H1 (cell line): ENCODE results near the gene UMODL1. TPM values are rescaled to one million over a fixed set of nuclear protein-coding genes. Genes with fewer than 3 reads are reported as not detected.

Experiments used
- CTCF ChIA-PET: fragments of 300-600 bp; sonication (Branson Sonifier 250); formaldehyde crosslinking; loops from one replicate; lab custom pipeline; 2021; ENCODE audit not compliant: partially characterized antibody; lab: Charles Lee
- POLR2A ChIA-PET: fragments of 300-600 bp; sonication (Branson Sonifier 250); formaldehyde crosslinking; loops from one replicate; lab custom pipeline; 2021; ENCODE audit warnings: inconsistent platforms; ENCODE audit not compliant: partially characterized antibody; lab: Charles Lee
- DNase-seq, 2 experiments: peaks; one replicate each; pipeline versions ENCODE4 v3.0.0 to v3.0.0-alpha.2; 2010 to 2022; ENCODE audit warnings: low spot score in 2 of 2, low read depth in 1 of 2, mixed read lengths in 1 of 2
- FAIRE-seq: peaks from 2 replicates; lab custom pipeline; 2011; peaks lifted over from hg19 to GRCh38; lab: Jason Lieb, UNC
- H2AFZ ChIP-seq: 2 replicates; pipeline ENCODE4 v1.8.1; 2012; ENCODE audit warnings: low read length, inconsistent platforms
- H2AK5ac ChIP-seq: 2 replicates; pipeline ENCODE4 v1.6.1; 2013; ENCODE audit warnings: low read depth, low read length
- H2BK120ac ChIP-seq: replicated peaks from 2 replicates; pipeline ENCODE3; 2013; ENCODE audit warnings: low read depth, low read length, inconsistent platforms
- H2BK12ac ChIP-seq: 2 replicates; pipeline ENCODE4 v1.6.1; 2013; ENCODE audit warnings: low read depth, low read length
- H2BK15ac ChIP-seq: 2 replicates; pipeline ENCODE4 v1.6.1; 2013; ENCODE audit warnings: low read length
- H2BK20ac ChIP-seq: 2 replicates; pipeline ENCODE4 v1.6.1; 2013; ENCODE audit warnings: low read length
- H2BK5ac ChIP-seq: 2 replicates; pipeline ENCODE4 v1.6.1; 2013; ENCODE audit warnings: low read depth, low read length
- H3K14ac ChIP-seq: 2 replicates; pipeline ENCODE4 v1.6.1; 2013; ENCODE audit warnings: inconsistent platforms; ENCODE audit not compliant: insufficient read length
- H3K18ac ChIP-seq: 2 replicates; pipeline ENCODE4 v1.6.1; 2013; ENCODE audit warnings: low read length; ENCODE audit errors: extremely low read depth
- H3K23ac ChIP-seq: 2 replicates; pipeline ENCODE4 v1.6.1; 2013; ENCODE audit warnings: inconsistent platforms; ENCODE audit not compliant: insufficient read length
- H3K23me2 ChIP-seq: 2 replicates; pipeline ENCODE4 v1.6.1; 2013; ENCODE audit warnings: low read depth, low read length
- H3K27ac ChIP-seq: 2 replicates; pipeline ENCODE4 v1.6.1; 2011; ENCODE audit warnings: low read depth, low read length, inconsistent platforms
- H3K27me3 ChIP-seq, 4 experiments: replicated peaks in 1 of 4; 1 replicate in 1 of 4; 2 replicates in 3 of 4; pipeline versions ENCODE4 v1.6.1 to v1.8.1; 2011 to 2013; ENCODE audit warnings: low read length in 3 of 4, mild to moderate bottlenecking in 3 of 4, inconsistent platforms in 2 of 4, mixed read lengths in 2 of 4, moderate library complexity in 1 of 4; ENCODE audit not compliant: control insufficient read depth in 3 of 4, insufficient read depth in 3 of 4; ENCODE audit errors: extremely low read depth in 1 of 4
- H3K36me3 ChIP-seq, 4 experiments: 2 replicates each; pipeline versions ENCODE4 v1.6.1 to v1.8.1; 2011 to 2013; ENCODE audit warnings: mild to moderate bottlenecking in 4 of 4, low read length in 3 of 4, moderate library complexity in 2 of 4, control low read depth in 1 of 4, inconsistent platforms in 1 of 4; ENCODE audit not compliant: insufficient read depth in 4 of 4, control insufficient read depth in 2 of 4
- H3K4ac ChIP-seq: replicated peaks from 2 replicates; pipeline ENCODE3; 2013; ENCODE audit warnings: low read length, low read depth, mixed read lengths, inconsistent platforms; ENCODE audit not compliant: insufficient read length
- H3K4me1 ChIP-seq, 4 experiments: replicated peaks in 1 of 4; 1 replicate in 1 of 4; 2 replicates in 3 of 4; pipeline versions ENCODE4 v1.6.1 to v1.8.1; 2011 to 2013; ENCODE audit warnings: low read length in 3 of 4, inconsistent platforms in 2 of 4, mixed read lengths in 1 of 4; ENCODE audit not compliant: insufficient read depth in 4 of 4, control insufficient read depth in 3 of 4
- H3K4me2 ChIP-seq, 2 experiments: 2 replicates each; pipeline versions ENCODE4 v1.6.1 to v1.8.1; 2011 to 2013; ENCODE audit warnings: low read depth in 2 of 2, low read length in 2 of 2, control low read depth in 1 of 2, inconsistent platforms in 1 of 2, mild to moderate bottlenecking in 1 of 2; ENCODE audit not compliant: insufficient read depth in 1 of 2
- H3K4me3 ChIP-seq, 4 experiments: fragments of 200-600, 300-600 bp in 1 of 4; sonication (generic), shearing (Covaris generic), sonication (Bioruptor Twin) in 1 of 4; 2 replicates each; pipeline versions ENCODE4 v1.5.1 to v1.8.1; 2011 to 2016; ENCODE audit warnings: low read length in 4 of 4, low read depth in 3 of 4, control low read depth in 2 of 4, inconsistent platforms in 2 of 4, mild to moderate bottlenecking in 2 of 4, mixed read lengths in 1 of 4, moderate library complexity in 1 of 4; ENCODE audit not compliant: insufficient read depth in 2 of 4; ENCODE audit errors: extremely low read depth in 1 of 4
- H3K56ac ChIP-seq: replicated peaks from 2 replicates; pipeline ENCODE3; 2013; ENCODE audit warnings: low read depth, mild to moderate bottlenecking, mixed read lengths, low read length, inconsistent platforms; ENCODE audit not compliant: insufficient read length
- H3K79me1 ChIP-seq: 2 replicates; pipeline ENCODE4 v1.6.1; 2013; ENCODE audit warnings: low read depth, low read length, control low read depth
- H3K79me2 ChIP-seq, 2 experiments: 2 replicates each; pipeline versions ENCODE4 v1.6.1 to v1.8.1; 2012 to 2013; ENCODE audit warnings: low read length in 2 of 2, mild to moderate bottlenecking in 2 of 2, inconsistent platforms in 1 of 2; ENCODE audit not compliant: insufficient read depth in 2 of 2, control insufficient read depth in 1 of 2
- H3K9ac ChIP-seq, 4 experiments: replicated peaks in 1 of 4; 1 replicate in 1 of 4; 2 replicates in 3 of 4; pipeline versions ENCODE4 v1.6.1 to v1.8.1; 2011 to 2013; ENCODE audit warnings: low read depth in 3 of 4, low read length in 3 of 4, control low read depth in 2 of 4, mild to moderate bottlenecking in 2 of 4, moderate library complexity in 2 of 4, inconsistent platforms in 1 of 4; ENCODE audit errors: extremely low read depth in 1 of 4
- H3K9me3 ChIP-seq, 2 experiments: 2 replicates each; pipeline versions ENCODE4 v1.6.1 to v1.8.1; 2012 to 2013; ENCODE audit warnings: mild to moderate bottlenecking in 2 of 2, moderate library complexity in 2 of 2, control low read depth in 1 of 2, inconsistent platforms in 1 of 2, low read depth in 1 of 2, low read length in 1 of 2, mixed read lengths in 1 of 2; ENCODE audit not compliant: insufficient read depth in 2 of 2
- H4K20me1 ChIP-seq, 2 experiments: replicated peaks in 1 of 2; 2 replicates each; pipeline versions ENCODE3 to v1.8.1; 2011 to 2013; ENCODE audit warnings: inconsistent platforms in 2 of 2, low read length in 2 of 2, mild to moderate bottlenecking in 1 of 2; ENCODE audit not compliant: insufficient read depth in 2 of 2, control insufficient read depth in 1 of 2
- H4K5ac ChIP-seq: 2 replicates; pipeline ENCODE4 v1.6.1; 2013; ENCODE audit warnings: low read length, low read depth, mixed read lengths, inconsistent platforms; ENCODE audit not compliant: insufficient read length
- H4K8ac ChIP-seq: 2 replicates; pipeline ENCODE4 v1.8.0; 2013; ENCODE audit warnings: mild to moderate bottlenecking, moderate library complexity, low read length, inconsistent platforms; ENCODE audit not compliant: insufficient read depth; ENCODE audit errors: extremely low read depth
- H4K91ac ChIP-seq: replicated peaks from 2 replicates; pipeline ENCODE3; 2013; ENCODE audit warnings: low read length, mixed read lengths, inconsistent platforms; ENCODE audit not compliant: insufficient read length
- ATF2 ChIP-seq: IDR thresholded peaks from 2 replicates; pipeline ENCODE4 v1.6.1; 2012; ENCODE audit warnings: low read length, inconsistent platforms
- CEBPB ChIP-seq: IDR thresholded peaks from 2 replicates; pipeline ENCODE4 v1.6.1; 2012; ENCODE audit warnings: low read depth, low read length
- KDM4A ChIP-seq: IDR thresholded peaks from one replicate; pipeline ENCODE4 v1.7.1; 2012; ENCODE audit warnings: low read depth, mild to moderate bottlenecking, moderate library complexity, low read length, inconsistent platforms; ENCODE audit not compliant: severe bottlenecking
- SIN3A ChIP-seq, 2 experiments: IDR thresholded peaks in 1 of 2; conservative IDR thresholded peaks in 1 of 2; 2 replicates each; pipeline ENCODE4 v1.6.1; 2011 to 2012; ENCODE audit warnings: low read length in 2 of 2, improper control_type of control experiment in 1 of 2, low read depth in 1 of 2, mild to moderate bottlenecking in 1 of 2
- WGBS, 2 experiments: shearing (Covaris generic) in 1 of 2; methylation state at CpG; one replicate each; pipeline versions ENCODE4 v1.1.6 to v1.1.7; 2013 to 2015; ENCODE audit warnings: low lambda C conversion rate in 2 of 2, mixed read lengths in 2 of 2, inconsistent platforms in 1 of 2, low coverage in 1 of 2, missing lambda C conversion rate in 1 of 2; ENCODE audit not compliant: insufficient replicate concordance in 2 of 2, insufficient coverage in 1 of 2, insufficient read length in 1 of 2; ENCODE audit errors: extremely low coverage in 1 of 2, missing lambda C conversion rate in 1 of 2; 5-methylcytosine and 5-hydroxymethylcytosine counted together
- polyA plus RNA-seq, 7 experiments: library from polyadenylated mRNA; depleted of rRNA in 3 of 7; stranded (reverse) in 5 of 7; unstranded in 2 of 7; fragments of >200 nt in 5 of 7; fragments of 200-250 nt in 2 of 7; gene quantifications; 1 replicate in 5 of 7; 2 replicates in 1 of 7; 4 replicates in 1 of 7; pipeline versions ENCODE4 v1.2.1 to v1.2.3, GENCODE V29; 2011 to 2013; ENCODE audit warnings: missing spikeins in 2 of 7, mixed read lengths in 2 of 7
- total RNA-seq: library from RNA; stranded (reverse); fragmentation: NEBNext Ultra II Directional; extraction: Animal tissue kit (Norgen Biotek cat#: 25700); gene quantifications from 2 replicates; pipeline ENCODE4 v1.2.1, GENCODE V29; 2021
- TF ChIP-seq, protein P1 (sequence below), 3 experiments: IDR thresholded peaks; 1 replicate in 2 of 3; 2 replicates in 1 of 3; pipeline versions ENCODE4 v1.5.1 to v1.6.1; 2011; ENCODE audit warnings: low read length in 3 of 3, mild to moderate bottlenecking in 3 of 3, inconsistent platforms in 2 of 3, low read depth in 1 of 3, moderate library complexity in 1 of 3; ENCODE audit not compliant: insufficient read depth in 1 of 3; ENCODE audit errors: control extremely low read depth in 1 of 3
- TF ChIP-seq, protein P2 (sequence below): IDR thresholded peaks from 2 replicates; pipeline ENCODE4 v1.6.1; 2012; ENCODE audit warnings: inconsistent platforms

Gene UMODL1
- total and polyA plus RNA-seq, 2 of the 8 experiments (the other 6 are each of a cell fraction or from before 2014, with no cell fraction given): not detected

DNA sequence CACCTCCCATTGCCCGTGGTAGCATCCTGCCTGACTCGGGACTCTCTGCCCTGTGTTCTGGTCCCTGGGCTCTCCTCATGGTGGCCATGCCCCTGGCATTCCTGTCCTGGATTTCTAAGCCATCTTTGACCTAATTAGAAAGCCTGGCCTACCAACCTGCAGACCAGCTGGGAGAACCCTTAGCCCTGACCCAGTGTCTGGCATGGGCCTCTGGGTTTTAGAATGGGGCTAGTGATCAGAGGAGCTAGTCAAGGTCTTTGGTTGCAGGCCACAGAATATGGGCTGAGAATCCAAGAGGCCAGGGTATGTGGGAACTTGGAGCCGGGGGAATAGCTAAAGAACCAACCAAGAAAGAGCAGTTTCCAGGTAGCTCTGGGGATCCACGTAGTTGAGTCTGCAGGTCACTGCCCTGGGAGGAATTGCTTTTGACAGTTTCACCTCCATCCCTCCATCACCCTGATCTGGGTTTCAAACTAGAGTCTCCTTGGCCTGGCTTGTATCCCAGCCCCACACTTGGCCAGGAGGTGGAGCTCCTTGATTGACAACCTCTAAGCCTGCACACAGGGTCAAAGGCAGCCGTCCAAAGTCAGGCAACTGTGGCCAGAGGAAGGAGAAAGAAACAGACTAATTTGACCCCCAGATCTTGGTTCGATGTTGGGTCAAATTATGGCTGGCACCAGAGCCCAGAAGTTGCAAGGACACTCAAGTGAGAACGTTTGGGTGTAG lies 93.1 kb downstream of the UMODL1 start:
- no peak overlapping the region for H4K91ac ChIP-seq
- H3K9me3 ChIP-seq: no peaks in the 10 kb centered on the region
- no peak overlapping the region for H3K18ac ChIP-seq
- no peak overlapping the region for H2BK15ac ChIP-seq
- H3K4me3 ChIP-seq: no peak overlapping the region
- H4K8ac ChIP-seq: no peak overlapping the region
- no peak overlapping the region for H3K23ac ChIP-seq
- H3K4me1 ChIP-seq: peaks cover 0 to 5% (median 2%) of the 10 kb centered on the region in 4 experiments; a peak in 5 of 7 replicates
- 74% methylated on average over 7 of the region's 7 CpGs; no CpG with 5 or more reads in 1 of the 2 experiments for WGBS, 2 experiments
- no peaks in the 10 kb centered on the region for H3K36me3 ChIP-seq
- no peak overlapping the region for H3K9ac ChIP-seq
- no peak overlapping the region for H3K4me2 ChIP-seq
- no peak overlapping the region for H4K5ac ChIP-seq
- CTCF ChIA-PET: interaction anchor here (0.6 to 3.1 kb wide), 22 partner anchors 9 to 282 kb away, joined by 3 to 21 read pairs (median 5); no protein-coding TSS in a partner anchor
- FAIRE-seq: no peak
- peaks cover 4% of the 10 kb centered on the region; the same call in 1 of the 2 replicates for H3K23me2 ChIP-seq
- no peaks in the 10 kb centered on the region for H3K27me3 ChIP-seq
- H2BK120ac ChIP-seq: no peak overlapping the region
- peak in 1 of 2 experiments; percentile 7 for DNase-seq
- no peak overlapping the region for H3K27ac ChIP-seq
- no peak overlapping the region for H3K56ac ChIP-seq
- no peaks in the 10 kb centered on the region for H4K20me1 ChIP-seq
- H3K79me1 ChIP-seq: no peaks in the 10 kb centered on the region
- H2AFZ ChIP-seq: 0 out of 2 replicates have a peak overlapping the region, but pooled peaks have one; percentile 13
- H3K14ac ChIP-seq: no peak overlapping the region
- no peak overlapping the region for H2BK20ac ChIP-seq
- no peak overlapping the region for H3K4ac ChIP-seq
- H2BK12ac ChIP-seq: no peak overlapping the region
- no peaks in the 10 kb centered on the region for H3K79me2 ChIP-seq
- H2BK5ac ChIP-seq: no peak overlapping the region
- H2AK5ac ChIP-seq: no peak overlapping the region
- POLR2A ChIA-PET: interaction anchor here (1.0 kb wide), 1 partner anchor 35 kb away, joined by 3 read pairs; no protein-coding TSS in a partner anchor
- no peak for TF ChIP-seq KDM4A
- TF ChIP-seq ATF2: no peak
- TF ChIP-seq, protein P1, sequence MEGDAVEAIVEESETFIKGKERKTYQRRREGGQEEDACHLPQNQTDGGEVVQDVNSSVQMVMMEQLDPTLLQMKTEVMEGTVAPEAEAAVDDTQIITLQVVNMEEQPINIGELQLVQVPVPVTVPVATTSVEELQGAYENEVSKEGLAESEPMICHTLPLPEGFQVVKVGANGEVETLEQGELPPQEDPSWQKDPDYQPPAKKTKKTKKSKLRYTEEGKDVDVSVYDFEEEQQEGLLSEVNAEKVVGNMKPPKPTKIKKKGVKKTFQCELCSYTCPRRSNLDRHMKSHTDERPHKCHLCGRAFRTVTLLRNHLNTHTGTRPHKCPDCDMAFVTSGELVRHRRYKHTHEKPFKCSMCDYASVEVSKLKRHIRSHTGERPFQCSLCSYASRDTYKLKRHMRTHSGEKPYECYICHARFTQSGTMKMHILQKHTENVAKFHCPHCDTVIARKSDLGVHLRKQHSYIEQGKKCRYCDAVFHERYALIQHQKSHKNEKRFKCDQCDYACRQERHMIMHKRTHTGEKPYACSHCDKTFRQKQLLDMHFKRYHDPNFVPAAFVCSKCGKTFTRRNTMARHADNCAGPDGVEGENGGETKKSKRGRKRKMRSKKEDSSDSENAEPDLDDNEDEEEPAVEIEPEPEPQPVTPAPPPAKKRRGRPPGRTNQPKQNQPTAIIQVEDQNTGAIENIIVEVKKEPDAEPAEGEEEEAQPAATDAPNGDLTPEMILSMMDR (IDR thresholded peaks at IDR 0.05; ENCODE audit: control extremely low read depth in 1 of 3, insufficient read depth in 1 of 3, low read depth in 1 of 3, low read length in 3 of 3): peak; percentile 57 to 73 (median 71)
- TF ChIP-seq, protein P2, sequence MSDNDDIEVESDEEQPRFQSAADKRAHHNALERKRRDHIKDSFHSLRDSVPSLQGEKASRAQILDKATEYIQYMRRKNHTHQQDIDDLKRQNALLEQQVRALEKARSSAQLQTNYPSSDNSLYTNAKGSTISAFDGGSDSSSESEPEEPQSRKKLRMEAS: no peak
- no peak for TF ChIP-seq SIN3A (conservative IDR thresholded peaks at IDR 0.05 in 1 of 2, IDR thresholded peaks at IDR 0.05 in 1 of 2; ENCODE audit: low read depth in 1 of 2, low read length in 2 of 2)
- TF ChIP-seq CEBPB: no peak
